Heart right ventricle (tissue), 16 donors: ENCODE measurements around the gene AGBL4. TPM values are rescaled to one million over a fixed set of nuclear protein-coding genes. Genes with fewer than 3 reads are reported as not detected.

ENCODE experiments used
- ATAC-seq, 8 donors: fragments of 200-7000 bp; cut with Tn5 transposase; one replicate each; pipeline ENCODE4 v1.9.1; 2020; ENCODE audit warnings: mild to moderate bottlenecking in 8 of 8, moderate library complexity in 8 of 8, moderate number of reproducible peaks in 1 of 8
- DNase-seq, 2 donors: peaks; one replicate each; pipeline ENCODE4 v3.0.0-alpha.2; 2020
- H3K27ac ChIP-seq, 10 donors: fragments of 200-600 bp; sonication (generic) in 2 of 10; one replicate each; pipeline versions ENCODE4 v1.5.0 to v1.8.0; 2020 to 2022; ENCODE audit warnings: mild to moderate bottlenecking in 3 of 10
- H3K27me3 ChIP-seq, 7 donors: fragments of 200-600 bp; one replicate each; pipeline ENCODE4 v1.8.0; 2021 to 2022; ENCODE audit warnings: mild to moderate bottlenecking in 2 of 7
- H3K36me3 ChIP-seq, 9 donors: fragments of 200-600 bp; sonication (generic) in 1 of 9; one replicate each; pipeline versions ENCODE4 v1.5.0 to v1.8.0; 2020 to 2022; ENCODE audit warnings: mild to moderate bottlenecking in 2 of 9
- H3K4me1 ChIP-seq, 9 donors: fragments of 200-600 bp; sonication (generic) in 1 of 9; one replicate each; pipeline versions ENCODE4 v1.5.0 to v1.8.0; 2020 to 2022; ENCODE audit warnings: mild to moderate bottlenecking in 4 of 9
- H3K4me3 ChIP-seq, 10 donors: fragments of 200-600 bp; sonication (generic) in 2 of 10; one replicate each; pipeline versions ENCODE4 v1.5.0 to v1.8.0; 2020 to 2022; ENCODE audit warnings: mild to moderate bottlenecking in 7 of 10, moderate library complexity in 2 of 10
- H3K9me3 ChIP-seq, 11 donors: fragments of 200-600 bp in 10 of 11; sonication (generic) in 2 of 11; one replicate each; pipeline versions ENCODE4 v1.5.0 to v1.8.0; 2013 to 2022; ENCODE audit warnings: mild to moderate bottlenecking in 2 of 11, control low read depth in 1 of 11, moderate library complexity in 1 of 11
- CTCF ChIP-seq, 9 donors: fragments of 200-600 bp; sonication (generic) in 2 of 9; IDR thresholded peaks; one replicate each; pipeline versions ENCODE4 v1.5.0 to v1.8.0; 2021 to 2022; ENCODE audit warnings: antibody characterized with exemption in 9 of 9, mild to moderate bottlenecking in 5 of 9, moderate library complexity in 1 of 9
- WGBS, 2 donors: extraction: QIAGEN DNeasy Blood & Tissue Kit; methylation state at CpG; one replicate each; pipeline ENCODE4 v1.1.7; 2013; ENCODE audit warnings: inconsistent platforms in 1 of 2; 5-methylcytosine and 5-hydroxymethylcytosine counted together
- intact Hi-C, 10 donors: fragments of 100-400 bp; cut with DNase I; formaldehyde crosslinking; loops; one replicate each; pipeline versions ENCODE4 v1.11.1 to v1.14.2; 2022
- polyA plus RNA-seq, 2 donors: library from polyadenylated mRNA; stranded (reverse); fragments of 200-250 nt; gene quantifications; one replicate each; pipeline ENCODE4 v1.2.3, GENCODE V29; 2013
- total RNA-seq, 10 donors: library from RNA; stranded (reverse); fragmentation: NEBNext Ultra II Directional in 3 of 10; extraction: Animal tissue kit (Norgen Biotek cat#: 25700) in 3 of 10; gene quantifications; one replicate each; pipeline versions ENCODE4 v1.2.1 to v1.2.4, GENCODE V29; 2021 to 2023
- donor health status: Arrhythmogenic right ventricular cardiomyopathy.
- donor health status: ischemic (EF 13 %, LVEDD 7.1; RV severe dilation, severe dysfunction).
- donor health status: healthy with polysubstance abuse.
- donor health status: DM: no; HTN: yes; CAD: no.
- donor health status: DM: no; HTN: no; CAD: no.
- donor health status: ischemic (EF 25% LVEDD 6.9; RV normal size, moderate dysfunction).
- donor health status: ischemic (EF 25% LVEDD 5.7; RV mildly dilated, moderate dysfunction).
- donor health status: healthy.
- donor health status: DM: yes; HTN: yes; CAD: no.
- donor health status: Ischemic cardiomyopathy.
- donor health status: ischemic (EF 35%, LVEDD 5.7; RV mildly dilated, moderate dysfunction).
- donor health status: nonischemic (EF 11% LVEDD 7.7; RV severe dilation, severe dysfunction).
- donor health status: DM: yes; HTN: yes; CAD: no.
- donor health status: PGD.
- donor health status: ischemic (EF 29% LVEDD 5.4; RV normal size, mild dysfunction).
- donor health status: nonischemic (EF 23%, LVEDD 6.1; RV moderate dilation, normal function).

Gene AGBL4
- total and polyA plus RNA-seq, 12 donors: 0.04 to 0.93 (median 0.46) TPM; not detected in 2

DNA sequence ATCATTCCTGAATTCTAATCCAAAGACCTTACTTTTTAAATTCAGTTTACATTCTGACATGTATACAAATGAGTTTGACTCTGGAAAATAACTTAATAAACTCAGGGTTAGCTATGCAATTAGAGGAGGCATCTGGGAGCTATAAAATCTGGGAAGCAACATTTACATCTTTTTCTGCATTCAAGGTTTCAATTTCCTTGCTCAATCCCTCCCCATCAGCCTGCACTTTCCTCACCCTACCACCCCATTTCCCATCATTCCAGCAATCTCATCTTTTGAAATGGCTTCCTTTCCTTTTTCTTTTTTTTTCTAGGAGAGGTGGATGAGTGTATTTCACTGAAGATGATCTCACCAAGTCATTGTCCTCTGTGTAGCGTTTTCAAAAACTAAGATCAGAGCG is 1181.8 kb downstream of the AGBL4 start:
- intact Hi-C loops: no loop called here
- Histone ChIP-seq H3K9me3 (no peaks in the 10 kb centered on the region), H3K27ac (no peak overlapping the region), H3K4me1 (no peaks in the 10 kb centered on the region), H3K27me3 (peaks cover 0 to 13% (median 0%) of the 10 kb centered on the region in 7 donors), H3K4me3 (no peak overlapping the region), H3K36me3 (no peaks in the 10 kb centered on the region)
- DNase-seq (no peak), ATAC-seq (no peak)
- WGBS, 2 donors: 44 to 45% methylated on average over 2 of the region's 2 CpGs
- no peak for TF ChIP-seq CTCF (IDR thresholded peaks at IDR 0.05)

DNA sequence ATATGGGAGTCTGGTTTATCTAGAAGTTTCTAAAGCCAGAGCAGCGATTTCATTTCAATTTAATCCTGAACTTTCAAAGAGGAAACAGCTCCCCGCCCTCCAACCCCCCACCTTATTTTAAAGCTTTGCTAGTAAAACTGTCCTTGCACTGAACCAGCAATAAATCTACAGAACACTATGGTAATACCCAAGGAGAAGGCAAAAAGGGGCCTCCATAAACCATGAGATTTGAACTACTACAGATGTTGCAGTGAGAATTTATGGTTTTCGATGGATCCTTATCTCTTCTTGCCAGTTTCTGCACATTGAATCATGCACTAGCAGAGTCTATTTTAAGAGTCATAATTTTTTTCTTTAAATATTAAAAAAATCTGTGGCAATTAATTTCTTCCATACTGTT is 1182.3 kb downstream of the AGBL4 start:
- no peak for TF ChIP-seq CTCF (IDR thresholded peaks at IDR 0.05)
- no peak for DNase-seq

GRCh38 chr1:48831120-48831978 is 1192.4 kb downstream of the AGBL4 start:
- H3K4me3 ChIP-seq: no peak overlapping the region
- peaks cover 0 to 26% (median 10%) of the 10 kb centered on the region in 7 donors for H3K27me3 ChIP-seq
- no peaks in the 10 kb centered on the region for H3K4me1 ChIP-seq
- 66 to 71% methylated on average over 4 of the region's 4 CpGs for WGBS, 2 donors
- no peak overlapping the region for H3K27ac ChIP-seq
- H3K36me3 ChIP-seq: no peaks in the 10 kb centered on the region
- no peak for TF ChIP-seq CTCF (IDR thresholded peaks at IDR 0.05)
- ATAC-seq: no peak
- intact Hi-C loops: no loop called here
- no peak for DNase-seq
- peaks cover 0 to 3% (median 0%) of the 10 kb centered on the region in 11 donors for H3K9me3 ChIP-seq

More for the DNA sequence above, 1182.3 kb downstream of the AGBL4 start:
- H3K4me1 ChIP-seq: no peaks in the 10 kb centered on the region
- H3K27me3 ChIP-seq: peaks cover 0 to 15% (median 0%) of the 10 kb centered on the region in 7 donors
- no peaks in the 10 kb centered on the region for H3K9me3 ChIP-seq
- WGBS, 2 donors: 79 to 82% methylated on average over 3 of the region's 3 CpGs
- no peak overlapping the region for H3K4me3 ChIP-seq
- H3K36me3 ChIP-seq: no peaks in the 10 kb centered on the region
- H3K27ac ChIP-seq: no peak overlapping the region
- intact Hi-C loops: no loop called here
- no peak for ATAC-seq

DNA sequence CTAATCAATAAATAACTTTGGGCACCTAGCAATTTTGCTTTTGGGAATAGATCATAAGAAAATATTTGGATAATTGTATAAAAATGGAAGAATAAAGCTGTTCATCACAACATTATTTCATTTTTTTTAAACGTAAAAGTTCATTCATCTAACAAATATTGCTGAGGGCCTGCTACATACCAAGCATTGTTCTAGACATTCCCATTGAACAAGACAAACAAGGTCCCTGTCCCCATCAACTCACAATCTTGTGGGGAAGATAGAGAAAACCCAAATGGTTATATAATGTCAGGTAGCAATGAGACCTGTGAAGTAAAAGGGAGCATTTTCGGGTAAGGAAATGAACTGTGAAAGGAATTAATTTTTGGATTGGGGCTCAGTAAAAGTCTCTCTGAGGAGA is 1193.0 kb downstream of the AGBL4 start:
- peaks cover 0 to 26% (median 5%) of the 10 kb centered on the region in 7 donors for H3K27me3 ChIP-seq
- no peaks in the 10 kb centered on the region for H3K36me3 ChIP-seq
- no peak overlapping the region for H3K4me3 ChIP-seq
- WGBS, 2 donors: 84% methylated on average over 2 of the region's 2 CpGs
- intact Hi-C loops: no loop called here
- H3K27ac ChIP-seq: no peak overlapping the region
- ATAC-seq: no peak
- DNase-seq: no peak
- H3K4me1 ChIP-seq: no peaks in the 10 kb centered on the region
- no peak for TF ChIP-seq CTCF (IDR thresholded peaks at IDR 0.05)
- H3K9me3 ChIP-seq: peaks cover 0 to 3% (median 0%) of the 10 kb centered on the region in 11 donors
